Chondrocyte (in vitro differentiated cells): ENCODE results near the gene PRUNE2. TPM values are rescaled to one million over a fixed set of nuclear protein-coding genes. Genes with fewer than 3 reads are reported as not detected.

Source experiments
- DNase-seq: peaks from one replicate; pipeline ENCODE4 v3.0.0; 2021; ENCODE audit warnings: mixed read lengths, low spot score
- H3K27ac Mint-ChIP-seq: one replicate; pipeline ENCODE4 v1.8.0; 2021; ENCODE audit warnings: mild to moderate bottlenecking, moderate library complexity, mixed read lengths; ENCODE audit not compliant: unreplicated experiment
- H3K27me3 Mint-ChIP-seq: 2 replicates; pipeline ENCODE4 v1.8.0; 2021; ENCODE audit warnings: low read depth, mixed read lengths
- H3K36me3 Mint-ChIP-seq: 2 replicates; pipeline ENCODE4 v1.8.0; 2021; ENCODE audit warnings: low read depth, mixed read lengths
- H3K4me1 Mint-ChIP-seq: 2 replicates; pipeline ENCODE4 v1.8.0; 2021; ENCODE audit warnings: low read depth, mild to moderate bottlenecking, mixed read lengths
- H3K4me3 Mint-ChIP-seq: one replicate; pipeline ENCODE4 v1.8.0; 2021; ENCODE audit warnings: mild to moderate bottlenecking, moderate library complexity, mixed read lengths; ENCODE audit not compliant: unreplicated experiment
- H3K9me3 Mint-ChIP-seq: 2 replicates; pipeline ENCODE4 v1.8.0; 2021; ENCODE audit warnings: low read depth, mixed read lengths
- CTCF ChIP-seq: fragments of 200-600 bp; sonication (generic); IDR thresholded peaks from 2 replicates; pipeline ENCODE4 v1.5.0; 2021; ENCODE audit warnings: antibody characterized with exemption, mild to moderate bottlenecking, moderate library complexity
- total RNA-seq: library from RNA; stranded (reverse); gene quantifications from 3 replicates; pipeline ENCODE4 v1.2.1, GENCODE V29; 2021

The PRUNE2 gene
- total RNA-seq, 1 donor from 2014 or later: 10.5 TPM

DNA sequence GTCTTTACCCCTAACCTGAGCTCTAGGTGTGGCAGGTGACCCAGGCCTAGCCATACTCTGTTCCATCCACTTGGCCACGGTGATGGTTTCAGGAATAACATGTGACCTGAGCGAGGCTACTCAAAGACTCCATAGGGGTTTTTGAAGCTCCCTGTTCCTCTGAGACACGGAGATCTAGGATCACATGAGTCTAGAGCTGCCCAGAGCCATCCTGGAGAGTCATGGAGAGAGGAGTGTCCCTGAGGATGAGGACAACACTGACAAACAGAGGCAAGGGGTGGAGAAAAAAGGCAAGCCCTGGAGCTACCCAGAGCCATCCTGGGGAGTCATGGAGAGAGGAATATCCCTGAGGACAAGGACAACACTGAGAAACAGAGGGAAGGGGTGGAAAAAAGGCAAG, 171.2 kb downstream of the PRUNE2 start:
- Mint-ChIP-seq H3K4me3 (no peak overlapping the region), H3K9me3 (no peaks in the 10 kb centered on the region), H3K4me1 (no peaks in the 10 kb centered on the region), H3K27me3 (peaks cover 21% of the 10 kb centered on the region), H3K36me3 (no peaks in the 10 kb centered on the region), H3K27ac (no peak overlapping the region)
- DNase-seq: no peak
- no peak for TF ChIP-seq CTCF

DNA sequence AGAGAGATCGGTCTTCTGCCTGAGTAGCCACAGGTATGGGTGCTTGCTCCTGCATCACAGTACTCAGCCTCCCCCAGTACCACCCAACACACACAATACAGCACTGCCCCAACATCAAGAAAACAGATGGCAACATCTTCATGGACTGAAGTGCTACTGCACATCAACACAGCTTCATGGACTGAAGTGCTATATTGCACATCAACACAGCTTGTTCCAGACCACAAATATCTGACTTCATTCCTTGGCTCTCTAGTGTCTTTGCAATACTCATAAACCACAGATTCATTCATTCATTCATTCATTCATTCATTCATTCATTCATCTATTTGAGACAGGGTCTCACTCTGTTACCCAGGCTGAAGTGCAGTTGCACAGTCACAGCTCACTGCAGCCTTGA, 172.8 kb downstream of the PRUNE2 start:
- Mint-ChIP-seq H3K27ac (no peak overlapping the region), H3K27me3 (peaks cover 12% of the 10 kb centered on the region), H3K4me1 (no peaks in the 10 kb centered on the region), H3K9me3 (no peaks in the 10 kb centered on the region), H3K36me3 (no peaks in the 10 kb centered on the region), H3K4me3 (no peak overlapping the region)
- DNase-seq: no peak
- TF ChIP-seq CTCF: no peak

DNA sequence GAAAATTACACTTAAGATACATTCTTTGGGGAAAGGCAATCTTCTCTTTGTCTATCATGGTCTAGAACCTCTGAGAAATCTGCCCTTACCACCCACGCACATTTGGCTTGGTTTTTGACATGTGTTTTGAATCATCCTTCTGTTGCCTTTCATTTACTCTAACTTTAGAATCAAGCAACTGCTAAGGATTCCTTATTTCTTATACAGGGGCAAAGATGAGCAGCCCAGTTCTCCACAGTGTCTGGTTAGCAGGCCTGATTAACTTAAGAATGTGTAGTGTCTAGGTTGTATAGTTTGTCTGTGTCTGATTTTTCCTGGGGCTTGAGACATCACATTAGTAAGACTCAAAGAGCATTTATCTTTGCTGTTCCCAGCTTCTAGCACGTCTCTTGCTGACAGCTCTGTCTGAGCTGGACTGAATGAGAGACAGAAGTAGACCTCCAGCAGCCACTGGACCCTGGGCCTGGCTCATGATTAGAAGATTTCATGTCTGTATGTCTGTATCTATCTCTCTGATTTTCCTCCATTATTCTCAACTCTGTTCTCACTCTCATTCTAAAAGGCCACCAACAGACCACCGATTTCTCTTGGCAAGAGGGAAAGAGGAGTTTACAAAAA, 173.5 kb downstream of the PRUNE2 start:
- H3K4me1 Mint-ChIP-seq: no peaks in the 10 kb centered on the region
- no peak for DNase-seq
- no peaks in the 10 kb centered on the region for H3K36me3 Mint-ChIP-seq
- H3K27me3 Mint-ChIP-seq: peaks cover 10% of the 10 kb centered on the region
- H3K27ac Mint-ChIP-seq: no peak overlapping the region
- no peak for TF ChIP-seq CTCF
- H3K4me3 Mint-ChIP-seq: no peak overlapping the region
- no peaks in the 10 kb centered on the region for H3K9me3 Mint-ChIP-seq

DNA sequence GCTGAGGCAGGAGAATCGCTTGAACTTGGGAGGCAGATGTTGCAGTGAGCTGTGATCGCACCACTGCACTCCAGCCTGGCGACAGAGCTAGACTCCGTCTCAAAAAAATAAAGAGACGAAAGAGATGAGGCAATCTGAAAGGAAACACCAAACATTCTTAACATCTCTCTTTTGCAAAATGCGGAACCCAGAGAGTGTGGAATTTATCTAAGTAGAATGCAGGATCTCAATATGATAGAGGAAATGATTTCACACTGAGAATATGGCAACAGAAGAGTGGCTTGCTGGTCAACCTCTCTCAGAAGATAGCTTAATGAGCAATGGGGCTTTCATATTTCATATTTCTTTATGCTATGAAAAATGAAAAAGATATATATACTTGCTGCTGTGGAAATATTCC, 175.1 kb downstream of the PRUNE2 start:
- H3K27me3 Mint-ChIP-seq: peaks cover 18% of the 10 kb centered on the region
- DNase-seq: no peak
- H3K9me3 Mint-ChIP-seq: no peaks in the 10 kb centered on the region
- no peaks in the 10 kb centered on the region for H3K36me3 Mint-ChIP-seq
- no peaks in the 10 kb centered on the region for H3K4me1 Mint-ChIP-seq
- no peak overlapping the region for H3K27ac Mint-ChIP-seq
- no peak overlapping the region for H3K4me3 Mint-ChIP-seq
- TF ChIP-seq CTCF: no peak

GRCh38 chr9:76729980-76730737, 175.8 kb downstream of the PRUNE2 start:
- Mint-ChIP-seq H3K27me3 (peaks cover 21% of the 10 kb centered on the region), H3K36me3 (no peaks in the 10 kb centered on the region), H3K9me3 (no peaks in the 10 kb centered on the region), H3K4me1 (no peaks in the 10 kb centered on the region), H3K27ac (no peak overlapping the region), H3K4me3 (no peak overlapping the region)
- TF ChIP-seq CTCF: no peak
- no peak for DNase-seq
